ENCODE measurements around the gene GGA2. TPM values are rescaled to one million over a fixed set of nuclear protein-coding genes. Genes with fewer than 3 reads are reported as not detected.

The GGA2 gene
- total RNA-seq, 4 donors from 2014 or later = 19.4 to 53.8 (median 23.9) TPM

DNA sequence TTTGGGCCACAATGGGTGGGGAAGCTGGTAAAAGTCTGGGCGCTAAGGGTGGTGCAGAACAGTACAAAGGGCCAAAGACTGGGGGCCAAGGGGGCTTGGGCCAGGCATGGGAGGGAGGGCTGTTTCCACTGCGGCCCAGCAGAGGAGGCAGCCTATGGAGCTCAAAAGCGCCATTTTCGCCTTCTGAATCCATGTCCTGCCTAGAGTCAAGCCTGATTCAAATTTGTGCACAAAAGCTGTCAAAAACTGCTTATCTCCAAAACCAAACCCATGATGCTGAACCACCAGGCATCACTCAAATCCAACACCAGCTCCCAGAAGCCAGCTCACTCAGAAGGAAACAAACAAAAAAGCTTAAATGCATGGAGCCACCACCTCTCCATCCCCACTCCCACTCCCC, 73.3 kb downstream of the GGA2 start:
- TF ChIP-seq, protein P1, sequence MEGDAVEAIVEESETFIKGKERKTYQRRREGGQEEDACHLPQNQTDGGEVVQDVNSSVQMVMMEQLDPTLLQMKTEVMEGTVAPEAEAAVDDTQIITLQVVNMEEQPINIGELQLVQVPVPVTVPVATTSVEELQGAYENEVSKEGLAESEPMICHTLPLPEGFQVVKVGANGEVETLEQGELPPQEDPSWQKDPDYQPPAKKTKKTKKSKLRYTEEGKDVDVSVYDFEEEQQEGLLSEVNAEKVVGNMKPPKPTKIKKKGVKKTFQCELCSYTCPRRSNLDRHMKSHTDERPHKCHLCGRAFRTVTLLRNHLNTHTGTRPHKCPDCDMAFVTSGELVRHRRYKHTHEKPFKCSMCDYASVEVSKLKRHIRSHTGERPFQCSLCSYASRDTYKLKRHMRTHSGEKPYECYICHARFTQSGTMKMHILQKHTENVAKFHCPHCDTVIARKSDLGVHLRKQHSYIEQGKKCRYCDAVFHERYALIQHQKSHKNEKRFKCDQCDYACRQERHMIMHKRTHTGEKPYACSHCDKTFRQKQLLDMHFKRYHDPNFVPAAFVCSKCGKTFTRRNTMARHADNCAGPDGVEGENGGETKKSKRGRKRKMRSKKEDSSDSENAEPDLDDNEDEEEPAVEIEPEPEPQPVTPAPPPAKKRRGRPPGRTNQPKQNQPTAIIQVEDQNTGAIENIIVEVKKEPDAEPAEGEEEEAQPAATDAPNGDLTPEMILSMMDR (IDR thresholded peaks at IDR 0.05) = no peak
- TF ChIP-seq POLR2A (IDR thresholded peaks at IDR 0.05) = no peak
- Histone ChIP-seq H3K27ac (no peak overlapping the region), H3K27me3 (no peaks in the 10 kb centered on the region), H3K4me1 (peaks cover 6 to 28% (median 7%) of the 10 kb centered on the region in 3 donors), H3K4me3 (no peak overlapping the region), H3K36me3 (peaks cover 6 to 91% (median 23%) of the 10 kb centered on the region in 3 donors), H3K9me3 (no peaks in the 10 kb centered on the region)
- intact Hi-C loops (cut with DNase I) = no loop called here
- WGBS, 2 donors = 92 to 94% methylated on average over 3 to 4 of the region's 4 CpGs
- no peak for DNase-seq

DNA sequence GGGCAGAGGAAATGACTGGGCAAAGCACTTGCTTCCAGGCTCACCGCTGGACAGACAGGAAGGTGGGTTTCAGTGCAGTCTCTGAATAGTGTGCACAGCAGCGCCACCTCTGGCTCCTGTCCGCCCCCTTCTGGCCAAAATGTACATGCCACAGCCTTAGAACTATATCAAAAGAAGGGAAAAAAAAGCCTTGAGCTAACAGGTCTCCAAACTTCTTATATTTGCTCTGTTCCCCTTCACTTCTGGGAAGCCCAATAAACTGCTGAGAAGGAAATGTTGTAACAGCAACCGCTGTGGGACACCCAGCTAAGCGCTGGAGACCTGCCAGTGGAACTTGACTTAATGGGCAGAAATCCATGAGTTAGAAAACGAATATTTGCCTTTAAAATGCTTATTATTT, 74.8 kb downstream of the GGA2 start:
- peaks cover 6 to 28% (median 7%) of the 10 kb centered on the region in 3 donors for H3K4me1 ChIP-seq
- H3K9me3 ChIP-seq = no peaks in the 10 kb centered on the region
- intact Hi-C loops (cut with DNase I) = no loop called here
- H3K27me3 ChIP-seq = no peaks in the 10 kb centered on the region
- no peak for TF ChIP-seq POLR2A (IDR thresholded peaks at IDR 0.05)
- TF ChIP-seq, protein P1 (IDR thresholded peaks at IDR 0.05) = peak; percentile 71 to 85 (median 81)
- peaks cover 6 to 91% (median 13%) of the 10 kb centered on the region in 3 donors for H3K36me3 ChIP-seq
- no peak for DNase-seq
- H3K4me3 ChIP-seq = no peak overlapping the region
- 25 to 34% methylated on average over 6 of the region's 6 CpGs for WGBS, 2 donors
- no peak overlapping the region for H3K27ac ChIP-seq

DNA sequence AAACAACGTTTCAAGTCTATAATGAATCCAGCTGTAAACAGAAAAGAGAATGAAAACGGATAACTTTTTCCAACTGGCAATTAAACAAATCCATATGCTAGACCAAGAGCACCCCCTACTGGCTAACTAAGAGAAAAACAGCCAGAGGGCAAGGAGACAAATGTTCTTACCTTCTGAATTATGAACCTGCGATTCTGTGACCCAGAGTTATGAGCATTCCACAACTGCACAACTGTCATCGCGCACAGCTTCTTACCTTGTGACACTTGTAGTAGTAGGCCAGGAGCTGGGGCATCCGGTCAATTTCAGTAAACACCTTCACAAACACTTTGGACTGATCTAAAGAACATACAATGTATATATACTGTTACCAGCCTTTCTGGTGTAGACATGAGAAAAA, 75.9 kb downstream of the GGA2 start:
- H3K36me3 ChIP-seq = peaks cover 6 to 91% (median 12%) of the 10 kb centered on the region in 3 donors
- H3K4me3 ChIP-seq = no peak overlapping the region
- intact Hi-C loops (cut with DNase I) = loop anchor here (5.0 kb wide), 1 partner anchor 252 kb away; the partner anchor contains the start of gene SCNN1G
- H3K27ac ChIP-seq = peak overlapping the region in 2 of 4 donors; percentile 70 to 82
- TF ChIP-seq, protein P1 (IDR thresholded peaks at IDR 0.05) = peak; percentile 81 to 94 (median 88)
- TF ChIP-seq POLR2A (IDR thresholded peaks at IDR 0.05) = no peak
- no peaks in the 10 kb centered on the region for H3K27me3 ChIP-seq
- WGBS, 2 donors = 12 to 15% methylated on average over 6 of the region's 6 CpGs
- H3K4me1 ChIP-seq = peaks cover 6 to 28% (median 7%) of the 10 kb centered on the region in 3 donors
- H3K9me3 ChIP-seq = no peaks in the 10 kb centered on the region
- no peak for DNase-seq

DNA sequence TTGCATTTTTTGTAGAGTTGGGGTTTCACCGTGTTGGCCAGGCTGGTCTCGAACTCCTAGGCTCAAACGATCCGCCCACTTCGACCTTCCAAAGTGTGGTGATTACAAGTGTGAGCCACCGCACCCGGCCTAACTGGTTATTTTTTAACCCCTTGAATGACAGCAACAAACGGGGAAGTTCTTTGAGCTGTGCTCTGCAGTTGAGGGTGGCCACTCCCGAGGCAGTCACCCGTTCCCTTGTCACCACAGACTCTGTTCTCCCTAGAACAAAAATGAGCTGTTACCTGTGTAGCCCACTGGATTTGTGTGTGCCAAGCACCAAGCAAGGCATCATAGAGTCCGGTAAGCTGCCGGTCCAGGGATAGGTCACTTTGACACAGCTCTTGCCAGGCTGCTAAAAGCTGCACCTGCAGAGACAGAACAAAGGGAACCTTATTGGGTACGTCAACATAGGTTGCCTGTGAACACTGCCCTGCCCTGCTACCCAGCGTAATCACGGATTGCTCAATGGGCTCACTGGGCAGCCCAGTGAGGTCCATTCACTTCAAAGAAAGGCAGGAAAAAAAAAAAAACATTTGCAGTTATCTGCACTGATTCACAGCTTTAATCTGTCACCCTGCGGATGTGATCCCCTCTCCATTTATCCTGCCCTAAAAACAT, 76.9 kb downstream of the GGA2 start:
- H3K27ac ChIP-seq = peak overlapping the region; percentile 40 to 82 (median 68)
- no peak for DNase-seq

More for the DNA sequence above, 76.9 kb downstream of the GGA2 start:
- TF ChIP-seq, protein P1 (IDR thresholded peaks at IDR 0.05) = no peak
- 61 to 73% methylated on average over 13 to 14 of the region's 16 CpGs for WGBS, 2 donors
- Histone ChIP-seq H3K4me1 (peaks cover 6 to 28% (median 7%) of the 10 kb centered on the region in 3 donors), H3K36me3 (peaks cover under 1 to 88% (median 12%) of the 10 kb centered on the region in 3 donors), H3K27me3 (no peaks in the 10 kb centered on the region), H3K9me3 (no peaks in the 10 kb centered on the region), H3K4me3 (no peak overlapping the region)
- intact Hi-C loops (cut with DNase I) = loop anchor here (5.0 kb wide), 1 partner anchor 251 kb away; the partner anchor contains the start of gene SCNN1G

Data from esophagus squamous epithelium (tissue), 5 donors.